ENCODE measurements around the gene ATOH8. TPM values are rescaled to one million over a fixed set of nuclear protein-coding genes. Genes with fewer than 3 reads are reported as not detected.

The ATOH8 gene
- polyA plus RNA-seq, 1 experiment, result 2.8 TPM

GRCh38 chr2:85811180-85812093 is 57.6 kb downstream of the ATOH8 start:
- DNase-seq (ENCODE audit: low read depth, low spot score), result no peak
- Histone ChIP-seq H3K27ac (ENCODE audit: low read depth, low read length) (no peak overlapping the region), H3K4me3 (ENCODE audit: low read depth, low read length) (no peak overlapping the region), H3K27me3 (ENCODE audit: control insufficient read depth, insufficient read depth, low read length) (no peaks in the 10 kb centered on the region), H3K9me3 (ENCODE audit: control insufficient read depth, insufficient read depth, low read length) (no peaks in the 10 kb centered on the region)
- TF ChIP-seq CTCF (IDR thresholded peaks at IDR 0.05; ENCODE audit: low read depth, low read length), result no peak
- ChIA-PET CTCF (interaction anchor here (1.0 to 9.1 kb wide), 4 partner anchors 60 to 174 kb away, joined by 3 to 203 read pairs (median 39); partner anchors contain the start of gene ATOH8), POLR2A (interaction anchor here (1.1 to 2.4 kb wide), 3 partner anchors 9 to 82 kb away, joined by 3 to 13 read pairs (median 8); no protein-coding TSS in a partner anchor)

- Histone ChIP-seq H3K9me3 (ENCODE audit: control insufficient read depth, insufficient read depth, low read length) (no peaks in the 10 kb centered on the region), H3K4me3 (ENCODE audit: low read depth, low read length) (no peak overlapping the region), H3K27me3 (ENCODE audit: control insufficient read depth, insufficient read depth, low read length) (no peaks in the 10 kb centered on the region), H3K27ac (ENCODE audit: low read depth, low read length) (no peak overlapping the region)
- ChIA-PET POLR2A (interaction anchor here (0.6 to 2.4 kb wide), 4 partner anchors 9 to 93 kb away, joined by 3 to 13 read pairs (median 6); no protein-coding TSS in a partner anchor), CTCF (interaction anchor here (0.7 to 9.1 kb wide), 11 partner anchors 9 to 175 kb away, joined by 3 to 203 read pairs (median 9); partner anchors contain the start of gene ATOH8)
- DNase-seq (ENCODE audit: low read depth, low spot score), result no peak
- TF ChIP-seq CTCF (IDR thresholded peaks at IDR 0.05; ENCODE audit: low read depth, low read length), result no peak
Observed at GRCh38 chr2:85812094-85812735, 58.4 kb downstream of the ATOH8 start.

- H3K4me3 ChIP-seq (ENCODE audit: low read depth, low read length), result no peak overlapping the region
- no peaks in the 10 kb centered on the region for H3K9me3 ChIP-seq (ENCODE audit: control insufficient read depth, insufficient read depth, low read length)
- H3K27ac ChIP-seq (ENCODE audit: low read depth, low read length), result no peak overlapping the region
- DNase-seq (ENCODE audit: low read depth, low spot score), result no peak
- ChIA-PET CTCF (interaction anchor here (0.5 to 9.1 kb wide), 29 partner anchors 7 to 424 kb away, joined by 3 to 203 read pairs (median 6); partner anchors contain the start of gene ATOH8), POLR2A (interaction anchor here (0.9 to 2.0 kb wide), 5 partner anchors 60 to 84 kb away, joined by 3 to 8 read pairs (median 3); partner anchors contain the start of gene ATOH8)
- TF ChIP-seq CTCF (IDR thresholded peaks at IDR 0.05; ENCODE audit: low read depth, low read length), result no peak
- H3K27me3 ChIP-seq (ENCODE audit: control insufficient read depth, insufficient read depth, low read length), result no peaks in the 10 kb centered on the region
Observed at GRCh38 chr2:85813211-85813981, 59.6 kb downstream of the ATOH8 start.

- Histone ChIP-seq H3K4me3 (ENCODE audit: low read depth, low read length) (no peak overlapping the region), H3K27ac (ENCODE audit: low read depth, low read length) (no peak overlapping the region), H3K27me3 (ENCODE audit: control insufficient read depth, insufficient read depth, low read length) (no peaks in the 10 kb centered on the region), H3K9me3 (ENCODE audit: control insufficient read depth, insufficient read depth, low read length) (no peaks in the 10 kb centered on the region)
- peak; percentile 70 for DNase-seq (ENCODE audit: low read depth, low spot score)
- peak; percentile 99 for TF ChIP-seq CTCF (IDR thresholded peaks at IDR 0.05; ENCODE audit: low read depth, low read length)
- POLR2A ChIA-PET, result interaction anchor here (0.9 to 1.1 kb wide), 4 partner anchors 61 to 85 kb away, joined by 3 to 5 read pairs (median 3); partner anchors contain the start of gene ATOH8
- CTCF ChIA-PET, result interaction anchor here (0.5 to 9.1 kb wide), 33 partner anchors 8 to 425 kb away, joined by 3 to 203 read pairs (median 6); partner anchors contain the start of gene ATOH8
Observed at GRCh38 chr2:85813982-85814801, 60.4 kb downstream of the ATOH8 start.
